ENCODE measurements around the gene ARPC1B. TPM values are rescaled to one million over a fixed set of nuclear protein-coding genes. Genes with fewer than 3 reads are reported as not detected.
"Not testable (repeated sequence)": the region's sequence is repeated elsewhere in the genome, so short reads cannot be mapped to it uniquely, and the experiment has no call there.

The ARPC1B gene
- total RNA-seq, result 464 and 901 TPM in 2 replicates

GRCh38 chr7:99374111-99375064, at the start of gene ARPC1B:
ARPC1B (plus strand) TSS chr7:99374730; CDS start chr7:99385715, 10,985 bp downstream.
- DNase-seq, result peak; percentile 85

DNA sequence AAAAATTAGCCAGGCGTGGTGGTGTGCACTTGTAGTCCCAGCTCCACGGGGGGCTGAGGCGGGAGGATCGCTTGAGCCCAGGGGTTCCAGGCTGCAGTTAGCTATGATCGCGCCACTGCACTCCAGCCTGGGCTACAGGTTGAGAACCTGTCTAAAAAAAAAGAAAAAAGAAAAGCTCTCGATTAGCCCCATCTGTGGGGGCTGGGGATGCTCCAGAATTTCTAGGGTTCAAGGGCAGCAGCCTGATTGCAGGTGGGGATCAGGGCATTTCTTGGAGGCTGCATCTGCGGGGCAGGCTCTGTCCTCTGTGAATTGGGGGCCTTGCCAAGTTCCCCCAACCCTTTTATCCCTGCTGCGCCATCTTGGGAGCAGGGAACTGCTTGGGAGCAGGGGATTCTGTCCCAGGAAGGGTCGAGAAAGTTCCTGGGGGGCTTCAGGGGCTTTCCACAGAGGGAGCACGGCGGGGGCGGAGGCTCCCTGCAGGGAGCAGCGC, 49.5 kb upstream of the ARPC1B start:
- DNase-seq, result peak; percentile 6

DNA sequence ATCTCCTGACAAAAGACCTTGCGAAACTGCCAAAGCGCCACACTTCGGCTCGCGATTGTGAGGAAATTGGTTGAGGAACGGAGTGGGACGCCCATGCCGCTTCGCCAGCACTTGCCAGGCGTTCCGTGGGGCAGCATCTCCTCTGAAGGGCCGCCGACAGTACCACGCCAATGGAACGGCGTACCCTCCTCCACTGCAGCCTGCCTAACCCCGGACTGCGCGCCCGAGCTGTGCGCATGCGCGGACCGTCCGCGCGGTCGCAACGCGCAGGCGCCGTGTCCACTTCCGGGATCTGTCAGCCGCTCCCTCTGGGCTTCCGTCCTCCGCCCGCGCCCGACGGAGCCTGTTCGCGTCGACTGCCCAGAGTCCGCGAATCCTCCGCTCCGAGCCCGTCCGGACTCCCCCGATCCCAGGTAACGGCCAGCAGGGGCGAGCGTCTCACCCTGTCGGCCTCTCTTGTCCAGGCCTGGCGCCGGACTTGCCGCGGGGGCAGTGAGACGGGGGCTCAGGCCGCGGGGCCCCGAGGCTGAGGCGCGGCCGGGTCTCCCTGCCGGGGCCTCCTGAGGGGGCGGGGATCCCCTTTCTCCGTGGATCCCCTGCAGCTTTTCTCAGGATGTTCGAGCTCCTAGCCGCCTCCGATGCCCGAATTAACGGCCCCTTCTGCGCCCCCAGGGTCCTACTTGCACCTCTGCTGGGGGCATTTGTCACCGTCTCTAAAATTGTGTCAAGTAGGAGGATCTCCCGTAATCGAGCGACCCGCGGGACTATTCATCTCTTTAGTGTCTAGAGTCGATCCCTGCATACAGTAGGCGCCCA, 48.7 kb upstream of the ARPC1B start, which contains the start of gene ARPC1A:
Gene ARPC1A, plus strand, starts transcription at position 307 of the 816 bp plus-strand sequence. CDS start 7,456 bp downstream, outside the sequence.
- peak; percentile 96 for DNase-seq

DNA sequence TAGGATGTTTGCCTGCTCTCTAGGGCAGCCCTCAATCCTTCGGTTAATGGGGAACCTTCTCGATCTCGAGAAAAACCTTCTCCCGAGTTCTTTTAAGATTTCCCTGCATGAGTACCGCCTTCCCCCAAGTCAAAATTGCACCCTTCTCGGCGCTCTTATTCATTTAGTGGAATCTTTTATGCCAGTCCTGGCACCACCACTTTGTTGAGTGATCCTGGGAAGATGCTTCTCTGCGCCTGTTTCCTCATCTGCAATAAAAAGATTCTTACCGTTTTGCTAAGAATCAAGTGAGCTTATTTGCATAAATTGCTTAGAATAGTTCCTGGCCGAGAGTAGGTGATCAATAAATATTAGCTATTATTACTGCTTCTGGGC, 48.1 kb upstream of the ARPC1B start:
- no peak for DNase-seq

- DNase-seq, result peak; percentile 83
Observed at GRCh38 chr7:99330314-99330961, 44.1 kb upstream of the ARPC1B start.

DNA sequence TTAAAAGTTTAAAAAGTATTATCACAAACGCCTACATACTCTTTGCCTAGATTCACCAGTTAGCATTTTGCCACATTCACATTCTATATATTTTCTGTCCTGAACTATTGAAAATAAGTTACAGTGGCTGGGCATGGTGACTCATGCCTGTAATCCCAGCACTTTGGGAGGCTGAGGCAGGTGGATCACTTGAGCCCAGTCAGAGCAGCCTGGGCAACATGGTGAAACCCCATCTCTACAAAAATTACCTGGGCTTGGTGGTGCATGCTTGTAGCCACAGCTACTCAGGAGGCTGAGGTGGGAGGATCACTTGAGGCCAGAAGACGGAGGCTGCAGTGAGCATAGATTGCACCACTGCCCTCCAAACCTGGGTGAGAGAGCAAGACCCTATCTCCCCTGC, 43.5 kb upstream of the ARPC1B start:
- no peak for DNase-seq

DNA sequence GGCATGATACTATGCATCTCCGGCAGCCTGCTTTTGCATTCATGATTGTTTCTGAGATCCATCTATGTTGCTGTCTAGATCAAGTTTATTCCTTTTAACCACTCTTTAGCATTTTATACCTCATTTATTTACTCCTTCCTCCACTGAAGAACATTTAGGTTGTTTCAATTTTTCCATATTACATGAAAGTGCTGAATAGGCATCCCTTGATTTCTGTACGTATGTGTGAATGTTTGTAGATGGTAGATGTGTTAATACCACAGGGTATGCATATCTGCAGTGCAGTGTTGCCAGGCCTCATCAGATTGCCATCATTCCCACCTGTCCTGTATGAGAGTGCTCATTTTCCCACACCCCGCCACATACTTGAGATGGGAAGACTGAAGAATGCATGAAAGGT, 34.9 kb upstream of the ARPC1B start:
- no peak for DNase-seq

DNA sequence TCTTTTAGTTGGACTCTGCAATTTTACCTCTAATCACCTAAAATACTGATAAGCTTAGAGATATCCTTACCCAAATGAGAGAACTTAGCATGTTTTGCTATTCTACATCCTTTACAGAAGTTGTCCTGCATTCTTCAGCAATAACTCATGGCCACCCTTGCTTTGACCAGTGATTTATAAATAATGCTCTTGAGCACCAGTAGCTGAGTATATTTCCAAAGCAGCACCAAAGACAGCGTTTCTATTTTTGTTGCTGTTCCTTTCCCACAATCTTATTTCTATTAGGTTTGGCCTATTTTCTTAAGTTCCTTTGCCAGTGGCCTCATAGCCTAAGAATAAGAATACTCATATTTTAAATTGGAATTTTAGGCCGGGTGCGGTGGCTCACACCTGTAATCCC, 33.9 kb upstream of the ARPC1B start:
- DNase-seq, result no peak

DNA sequence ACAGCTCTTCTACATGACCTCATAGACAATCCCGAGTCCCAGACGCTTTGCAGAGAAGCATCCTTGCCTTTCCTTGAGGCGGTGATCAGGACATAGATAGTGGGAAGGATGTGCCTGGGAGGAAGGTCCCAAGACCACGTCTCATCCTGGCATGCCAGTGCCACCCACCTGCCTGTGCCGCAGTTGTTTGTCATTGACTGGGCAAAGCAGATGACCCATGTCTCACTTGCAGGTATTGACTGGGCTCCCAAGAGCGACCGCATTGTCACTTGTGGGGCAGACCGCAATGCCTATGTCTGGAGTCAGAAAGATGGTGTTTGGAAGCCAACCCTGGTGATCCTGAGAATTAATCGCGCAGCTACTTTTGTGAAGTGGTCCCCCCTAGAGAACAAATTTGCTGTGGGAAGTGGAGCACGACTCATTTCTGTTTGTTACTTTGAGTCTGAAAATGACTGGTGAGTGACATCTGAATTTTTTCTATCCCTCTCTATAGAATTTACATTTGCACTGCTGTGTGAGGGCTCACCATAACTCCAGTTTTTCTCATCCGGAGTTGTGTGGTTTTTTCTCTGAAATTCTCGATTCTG, 30.4 kb upstream of the ARPC1B start:
- no peak for DNase-seq

- not testable (repeated sequence) for DNase-seq
Observed at GRCh38 chr7:99350641-99351040, 23.9 kb upstream of the ARPC1B start.

DNA sequence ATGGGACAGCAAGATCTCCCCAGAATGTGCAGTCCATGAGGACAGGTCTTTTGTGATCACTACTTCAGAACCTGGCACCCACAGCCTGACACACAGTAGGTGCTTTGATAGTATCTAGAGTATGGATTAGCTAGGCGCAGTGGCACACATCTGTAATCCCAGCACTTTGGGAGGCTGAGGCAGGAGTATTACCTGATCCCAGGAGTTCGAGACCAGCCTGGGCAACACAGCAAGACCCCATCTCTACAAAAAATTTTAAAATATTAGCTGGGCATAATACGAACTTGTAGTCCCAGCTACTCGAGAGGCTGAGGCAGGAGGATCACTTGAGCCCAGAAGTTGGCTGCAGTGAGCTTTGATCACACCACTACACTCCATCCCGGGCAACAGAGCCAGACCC, 22.3 kb upstream of the ARPC1B start:
- no peak for DNase-seq

DNA sequence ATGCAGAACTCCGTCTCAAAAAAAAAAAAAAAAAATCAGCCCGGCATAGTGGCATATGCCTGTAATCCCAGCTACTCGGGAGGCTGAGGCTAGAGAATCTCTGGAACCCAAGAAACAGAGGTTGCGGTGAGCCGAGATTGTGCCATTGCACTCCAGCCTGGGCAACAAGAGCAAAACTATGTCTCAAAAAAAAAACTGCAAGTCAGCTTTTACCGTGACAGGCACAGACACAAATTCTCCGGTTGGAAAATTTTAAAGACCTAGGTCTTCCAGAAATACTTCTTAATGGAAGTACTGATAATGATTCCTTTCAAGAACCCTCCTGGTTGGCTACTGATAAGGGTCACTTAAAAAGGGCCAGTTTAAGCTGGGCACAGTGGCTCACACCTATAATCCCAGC, 19.4 kb upstream of the ARPC1B start:
- DNase-seq, result no peak

DNA sequence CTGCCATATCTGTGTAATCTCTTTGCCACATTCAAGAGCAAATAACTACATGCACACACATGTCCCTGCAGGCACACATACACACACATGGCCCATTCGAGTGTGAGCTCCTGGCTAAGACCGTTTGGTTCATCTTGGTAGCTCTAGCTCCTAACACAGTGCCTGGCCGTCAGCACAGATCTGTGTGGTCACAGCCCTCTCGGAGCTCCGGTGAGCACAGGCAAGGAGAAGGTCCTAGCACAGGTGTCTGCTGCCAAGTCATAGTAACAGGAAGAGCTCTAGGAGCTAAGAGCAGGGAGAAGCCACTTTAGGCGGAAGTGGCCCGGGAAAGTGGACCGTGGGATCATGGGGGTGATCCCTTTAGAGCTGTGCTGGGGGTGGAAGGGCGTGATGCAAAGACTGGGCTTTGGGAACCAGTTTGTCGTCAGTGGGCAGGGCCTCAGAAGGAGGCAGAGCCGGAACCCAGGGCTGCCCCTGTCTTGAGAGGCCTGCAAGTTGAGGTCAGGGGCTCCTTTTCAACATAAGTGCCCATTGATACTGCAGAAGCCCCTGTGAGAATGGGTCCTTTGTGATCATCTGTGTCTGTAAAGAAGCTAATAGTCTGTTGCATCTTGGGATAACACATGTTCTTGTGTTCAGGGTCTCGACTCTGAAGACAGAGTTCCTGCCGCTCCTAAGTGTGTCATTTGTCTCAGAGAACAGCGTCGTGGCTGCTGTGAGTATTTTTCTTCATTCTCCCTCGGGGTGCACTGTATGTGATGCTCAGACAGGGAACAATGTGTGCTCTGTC, 16.6 kb upstream of the ARPC1B start:
- no peak for DNase-seq

- DNase-seq, result not testable (repeated sequence)
Observed at GRCh38 chr7:99358521-99358920, 16.0 kb upstream of the ARPC1B start.

GRCh38 chr7:99359465-99360154, 14.9 kb upstream of the ARPC1B start:
- no peak for DNase-seq

DNA sequence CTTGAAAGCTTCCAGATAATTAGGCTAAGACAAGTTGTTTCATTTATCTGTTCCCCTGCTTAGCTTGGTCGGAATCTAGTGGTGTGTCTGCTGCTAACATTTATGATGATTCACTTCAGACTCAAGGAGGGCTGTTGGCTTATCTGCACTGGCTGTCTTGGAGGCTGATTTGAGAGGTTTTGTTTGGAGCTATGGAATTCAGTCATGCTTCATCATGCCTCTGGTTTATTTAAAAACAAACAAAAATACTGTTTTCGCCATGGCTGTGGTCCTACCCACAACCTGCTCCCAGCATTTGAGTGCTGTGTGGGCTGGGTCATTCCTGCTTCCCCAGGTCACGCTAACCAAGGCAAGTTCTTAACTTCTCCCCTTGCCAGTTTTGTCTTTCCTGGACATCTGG, 11.7 kb upstream of the ARPC1B start:
- no peak for DNase-seq

DNA sequence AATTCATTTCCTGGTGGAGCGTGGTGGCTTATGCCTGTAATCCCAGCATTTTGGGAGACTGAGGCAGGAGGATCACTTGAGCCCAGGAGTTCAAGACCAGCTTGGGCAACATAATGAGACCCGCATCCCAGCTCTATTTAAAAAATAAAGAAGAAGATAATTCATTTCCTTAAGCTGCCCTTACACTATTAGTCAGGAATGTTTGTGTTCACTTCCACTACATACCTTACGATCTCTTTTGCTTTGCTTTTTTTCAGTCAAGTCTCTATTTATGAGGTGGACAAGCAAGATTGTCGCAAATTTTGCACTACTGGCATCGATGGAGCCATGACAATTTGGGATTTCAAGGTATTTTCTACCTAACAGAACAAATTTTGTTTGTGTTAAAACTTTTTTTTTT, 11.2 kb upstream of the ARPC1B start:
- no peak for DNase-seq

- peak; percentile 62 for DNase-seq
Observed at GRCh38 chr7:99365318-99366141, 9.0 kb upstream of the ARPC1B start.

DNA sequence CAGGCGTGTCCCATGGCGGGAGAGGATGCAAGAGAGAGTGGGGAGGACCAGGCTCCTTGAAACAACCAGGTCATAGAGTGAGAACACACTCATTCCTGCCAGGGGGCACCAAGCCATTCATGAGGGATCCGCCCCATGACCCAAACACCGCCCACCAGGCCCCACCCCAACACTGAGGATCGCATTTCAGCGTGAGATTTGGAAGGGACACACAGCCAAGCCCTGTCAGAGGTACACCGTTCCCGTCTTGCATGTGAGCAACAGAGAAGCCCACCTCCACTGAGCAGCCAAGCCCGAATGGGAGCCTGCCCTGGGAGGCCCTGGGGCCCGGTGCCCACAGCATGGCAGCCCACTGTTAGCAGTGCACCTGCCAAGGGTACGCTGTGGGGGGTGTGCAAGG, 7.9 kb upstream of the ARPC1B start:
- no peak for DNase-seq

All from dermis blood vessel endothelial cell (primary cell).